ENCODE measurements around the gene DNAH3. TPM values are rescaled to one million over a fixed set of nuclear protein-coding genes. Genes with fewer than 3 reads are reported as not detected.

DNAH3 gene
- polyA plus RNA-seq, 2 of the 4 experiments (the other 2 are of a cell fraction) = 0.37 to 0.81 TPM

GRCh38 chr16:21092951-21093350, 57.7 kb downstream of the DNAH3 start:
- Histone ChIP-seq H3K9me3 (peaks cover 4% of the 10 kb centered on the region; the same call in 2 of the 3 replicates), H3K4me2 (no peak overlapping the region), H3K4me1 (no peaks in the 10 kb centered on the region), H3K27ac (no peak overlapping the region), H3K4me3 (no peak overlapping the region)
- POLR2A ChIA-PET = no interaction called here
- TF ChIP-seq FOSL2 (IDR thresholded peaks at IDR 0.05) (no peak), FOSL2 (CRISPR knock-in tag; IDR thresholded peaks at IDR 0.05) (no peak), CHD4 (IDR thresholded peaks at IDR 0.05; ENCODE audit: borderline replicate concordance) (no peak), JUNB (IDR thresholded peaks at IDR 0.05) (no peak), ZC3H11A (IDR thresholded peaks at IDR 0.05) (no peak), MAX (IDR thresholded peaks at IDR 0.05) (no peak), EHF (CRISPR knock-in tag; IDR thresholded peaks at IDR 0.05) (no peak), ZSCAN20 (CRISPR knock-in tag; IDR thresholded peaks at IDR 0.05) (no peak), RNF2 (IDR thresholded peaks at IDR 0.05; ENCODE audit: borderline replicate concordance, low read depth) (no peak), FOSB (CRISPR knock-in tag; IDR thresholded peaks at IDR 0.05) (no peak), ELK1 (IDR thresholded peaks at IDR 0.05; ENCODE audit: low read depth, low read length) (no peak)
- TF ChIP-seq, protein P1, sequence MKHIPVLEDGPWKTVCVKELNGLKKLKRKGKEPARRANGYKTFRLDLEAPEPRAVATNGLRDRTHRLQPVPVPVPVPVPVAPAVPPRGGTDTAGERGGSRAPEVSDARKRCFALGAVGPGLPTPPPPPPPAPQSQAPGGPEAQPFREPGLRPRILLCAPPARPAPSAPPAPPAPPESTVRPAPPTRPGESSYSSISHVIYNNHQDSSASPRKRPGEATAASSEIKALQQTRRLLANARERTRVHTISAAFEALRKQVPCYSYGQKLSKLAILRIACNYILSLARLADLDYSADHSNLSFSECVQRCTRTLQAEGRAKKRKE (CRISPR knock-in tag; IDR thresholded peaks at IDR 0.05; ENCODE audit: low read depth) = no peak
- ATAC-seq = no peak
- WGBS (ENCODE audit: missing lambda C conversion rate) = 11% methylated on average over 2 of the region's 2 CpGs
- CTCF ChIA-PET = no interaction called here
- FAIRE-seq = no peak
- no peak for DNase-seq (ENCODE audit: low read depth in 1 of 2, low spot score in 1 of 2)

- H3K27ac ChIP-seq = no peak overlapping the region
- H3K9me3 ChIP-seq = peaks cover 4% of the 10 kb centered on the region; the same call in 2 of the 3 replicates
- no peak overlapping the region for H3K4me3 ChIP-seq
- ChIA-PET CTCF (interaction anchor here (1.8 kb wide), 1 partner anchor 238 kb away, joined by 9 read pairs; no protein-coding TSS in a partner anchor), POLR2A (no interaction called here)
- H3K4me1 ChIP-seq = no peaks in the 10 kb centered on the region
- WGBS (ENCODE audit: missing lambda C conversion rate) = 17% methylated on average over 3 of the region's 3 CpGs
- ATAC-seq (no peak), DNase-seq (ENCODE audit: low read depth in 1 of 2, low spot score in 1 of 2) (no peak), FAIRE-seq (no peak)
- TF ChIP-seq EHMT2 (IDR thresholded peaks at IDR 0.05; ENCODE audit: low read depth) = no peak
- TF ChIP-seq RFX5 (IDR thresholded peaks at IDR 0.05) = no peak
- TF ChIP-seq, protein P1 (CRISPR knock-in tag; IDR thresholded peaks at IDR 0.05; ENCODE audit: low read depth) = no peak
- no peak for TF ChIP-seq CBX8 (IDR thresholded peaks at IDR 0.05)
- no peak for TF ChIP-seq PHF8 (IDR thresholded peaks at IDR 0.05; ENCODE audit: borderline replicate concordance, low read depth)
- TF ChIP-seq, protein P2, sequence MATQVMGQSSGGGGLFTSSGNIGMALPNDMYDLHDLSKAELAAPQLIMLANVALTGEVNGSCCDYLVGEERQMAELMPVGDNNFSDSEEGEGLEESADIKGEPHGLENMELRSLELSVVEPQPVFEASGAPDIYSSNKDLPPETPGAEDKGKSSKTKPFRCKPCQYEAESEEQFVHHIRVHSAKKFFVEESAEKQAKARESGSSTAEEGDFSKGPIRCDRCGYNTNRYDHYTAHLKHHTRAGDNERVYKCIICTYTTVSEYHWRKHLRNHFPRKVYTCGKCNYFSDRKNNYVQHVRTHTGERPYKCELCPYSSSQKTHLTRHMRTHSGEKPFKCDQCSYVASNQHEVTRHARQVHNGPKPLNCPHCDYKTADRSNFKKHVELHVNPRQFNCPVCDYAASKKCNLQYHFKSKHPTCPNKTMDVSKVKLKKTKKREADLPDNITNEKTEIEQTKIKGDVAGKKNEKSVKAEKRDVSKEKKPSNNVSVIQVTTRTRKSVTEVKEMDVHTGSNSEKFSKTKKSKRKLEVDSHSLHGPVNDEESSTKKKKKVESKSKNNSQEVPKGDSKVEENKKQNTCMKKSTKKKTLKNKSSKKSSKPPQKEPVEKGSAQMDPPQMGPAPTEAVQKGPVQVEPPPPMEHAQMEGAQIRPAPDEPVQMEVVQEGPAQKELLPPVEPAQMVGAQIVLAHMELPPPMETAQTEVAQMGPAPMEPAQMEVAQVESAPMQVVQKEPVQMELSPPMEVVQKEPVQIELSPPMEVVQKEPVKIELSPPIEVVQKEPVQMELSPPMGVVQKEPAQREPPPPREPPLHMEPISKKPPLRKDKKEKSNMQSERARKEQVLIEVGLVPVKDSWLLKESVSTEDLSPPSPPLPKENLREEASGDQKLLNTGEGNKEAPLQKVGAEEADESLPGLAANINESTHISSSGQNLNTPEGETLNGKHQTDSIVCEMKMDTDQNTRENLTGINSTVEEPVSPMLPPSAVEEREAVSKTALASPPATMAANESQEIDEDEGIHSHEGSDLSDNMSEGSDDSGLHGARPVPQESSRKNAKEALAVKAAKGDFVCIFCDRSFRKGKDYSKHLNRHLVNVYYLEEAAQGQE (IDR thresholded peaks at IDR 0.05) = no peak
- TF ChIP-seq FOSB (CRISPR knock-in tag; IDR thresholded peaks at IDR 0.05) = no peak
- TF ChIP-seq ESRRA (IDR thresholded peaks at IDR 0.05; ENCODE audit: borderline replicate concordance, low read length) = no peak
- TF ChIP-seq MAFK (IDR thresholded peaks at IDR 0.05; ENCODE audit: partially characterized antibody) = no peak
- no peak for TF ChIP-seq EP300 (IDR thresholded peaks at IDR 0.05)
- no peak for TF ChIP-seq POLR2AphosphoS2 (conservative IDR thresholded peaks at IDR 0.05; ENCODE audit: low read length)
- TF ChIP-seq FOXS1 (CRISPR knock-in tag; IDR thresholded peaks at IDR 0.05) = no peak
- no peak for TF ChIP-seq TFCP2L1 (CRISPR knock-in tag; IDR thresholded peaks at IDR 0.05)
- no peak for TF ChIP-seq HEYL (CRISPR knock-in tag; IDR thresholded peaks at IDR 0.05)
- no peak for TF ChIP-seq KDM1A (IDR thresholded peaks at IDR 0.05; ENCODE audit: low read depth)
- TF ChIP-seq ELK1 (IDR thresholded peaks at IDR 0.05; ENCODE audit: low read depth, low read length) = no peak
- TF ChIP-seq PBX3 (IDR thresholded peaks at IDR 0.05) = no peak
- peak overlapping the region; percentile 29; the same call in 1 of the 3 replicates for H3K4me2 ChIP-seq
Observed at GRCh38 chr16:21088646-21089538, 61.8 kb downstream of the DNAH3 start.
